Measurements from ENCODE around the gene MACROD2. TPM values are rescaled to one million over a fixed set of nuclear protein-coding genes. Genes with fewer than 3 reads are reported as not detected.

Gene MACROD2
- total and polyA plus RNA-seq, 2 of the 4 experiments (the other 2 are of a cell fraction) = not detected

DNA sequence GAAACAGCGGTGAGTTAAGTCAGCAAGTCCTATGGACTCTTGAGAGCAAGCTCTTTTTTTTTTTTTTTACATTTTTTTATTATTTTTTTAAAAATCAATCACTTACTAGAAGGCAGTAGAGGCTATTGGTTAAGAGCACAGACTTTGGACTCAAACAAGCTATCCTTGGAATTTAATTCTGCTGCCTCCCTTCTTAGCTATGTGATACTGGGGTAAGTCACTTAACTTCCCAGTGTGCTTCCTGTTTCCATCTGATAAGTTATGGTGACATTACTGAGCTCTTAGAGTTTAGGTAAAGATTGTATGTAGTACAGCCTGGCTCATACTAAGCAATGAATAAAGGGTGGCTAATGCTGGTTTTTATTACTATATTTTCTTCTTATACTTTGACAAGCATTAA lies 1112.6 kb downstream of the MACROD2 start:
- no peak overlapping the region for H3K14ac ChIP-seq (replicated peaks; ENCODE audit: low read depth, low read length)
- no peak for DNase-seq
- H3K18ac ChIP-seq (ENCODE audit: low read depth, low read length) = no peak overlapping the region
- TF ChIP-seq FOS (IDR thresholded peaks at IDR 0.05; ENCODE audit: low read depth, low read length) (no peak), CHD1 (IDR thresholded peaks at IDR 0.05; ENCODE audit: low read depth, low read length) (no peak), MAZ (IDR thresholded peaks at IDR 0.05; ENCODE audit: borderline replicate concordance, low read depth, low read length) (no peak), SMC3 (IDR thresholded peaks at IDR 0.05; ENCODE audit: low read depth, low read length) (no peak), RCOR1 (IDR thresholded peaks at IDR 0.05; ENCODE audit: insufficient replicate concordance, low read length) (no peak), MAFK (IDR thresholded peaks at IDR 0.05; ENCODE audit: low read depth, low read length) (no peak), RFX5 (IDR thresholded peaks at IDR 0.05; ENCODE audit: low read depth, low read length) (no peak), NFE2L2 (IDR thresholded peaks at IDR 0.05; ENCODE audit: low read depth, low read length) (no peak), BHLHE40 (IDR thresholded peaks at IDR 0.05; ENCODE audit: low read depth, low read length) (no peak), MXI1 (IDR thresholded peaks at IDR 0.05; ENCODE audit: borderline replicate concordance, low read depth, low read length) (no peak), RAD21 (IDR thresholded peaks at IDR 0.05; ENCODE audit: low read length) (no peak), CEBPB (IDR thresholded peaks at IDR 0.05; ENCODE audit: low read depth, low read length) (no peak), POLR2A (IDR thresholded peaks at IDR 0.05; ENCODE audit: low read depth, low read length) (no peak)
- TF ChIP-seq, protein P1, sequence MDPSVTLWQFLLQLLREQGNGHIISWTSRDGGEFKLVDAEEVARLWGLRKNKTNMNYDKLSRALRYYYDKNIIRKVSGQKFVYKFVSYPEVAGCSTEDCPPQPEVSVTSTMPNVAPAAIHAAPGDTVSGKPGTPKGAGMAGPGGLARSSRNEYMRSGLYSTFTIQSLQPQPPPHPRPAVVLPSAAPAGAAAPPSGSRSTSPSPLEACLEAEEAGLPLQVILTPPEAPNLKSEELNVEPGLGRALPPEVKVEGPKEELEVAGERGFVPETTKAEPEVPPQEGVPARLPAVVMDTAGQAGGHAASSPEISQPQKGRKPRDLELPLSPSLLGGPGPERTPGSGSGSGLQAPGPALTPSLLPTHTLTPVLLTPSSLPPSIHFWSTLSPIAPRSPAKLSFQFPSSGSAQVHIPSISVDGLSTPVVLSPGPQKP (IDR thresholded peaks at IDR 0.05; ENCODE audit: borderline replicate concordance, low read depth, low read length) = no peak
- TF ChIP-seq, protein P2, sequence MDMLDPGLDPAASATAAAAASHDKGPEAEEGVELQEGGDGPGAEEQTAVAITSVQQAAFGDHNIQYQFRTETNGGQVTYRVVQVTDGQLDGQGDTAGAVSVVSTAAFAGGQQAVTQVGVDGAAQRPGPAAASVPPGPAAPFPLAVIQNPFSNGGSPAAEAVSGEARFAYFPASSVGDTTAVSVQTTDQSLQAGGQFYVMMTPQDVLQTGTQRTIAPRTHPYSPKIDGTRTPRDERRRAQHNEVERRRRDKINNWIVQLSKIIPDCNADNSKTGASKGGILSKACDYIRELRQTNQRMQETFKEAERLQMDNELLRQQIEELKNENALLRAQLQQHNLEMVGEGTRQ (IDR thresholded peaks at IDR 0.05; ENCODE audit: low read depth, low read length) = no peak
- TF ChIP-seq, protein P3, sequence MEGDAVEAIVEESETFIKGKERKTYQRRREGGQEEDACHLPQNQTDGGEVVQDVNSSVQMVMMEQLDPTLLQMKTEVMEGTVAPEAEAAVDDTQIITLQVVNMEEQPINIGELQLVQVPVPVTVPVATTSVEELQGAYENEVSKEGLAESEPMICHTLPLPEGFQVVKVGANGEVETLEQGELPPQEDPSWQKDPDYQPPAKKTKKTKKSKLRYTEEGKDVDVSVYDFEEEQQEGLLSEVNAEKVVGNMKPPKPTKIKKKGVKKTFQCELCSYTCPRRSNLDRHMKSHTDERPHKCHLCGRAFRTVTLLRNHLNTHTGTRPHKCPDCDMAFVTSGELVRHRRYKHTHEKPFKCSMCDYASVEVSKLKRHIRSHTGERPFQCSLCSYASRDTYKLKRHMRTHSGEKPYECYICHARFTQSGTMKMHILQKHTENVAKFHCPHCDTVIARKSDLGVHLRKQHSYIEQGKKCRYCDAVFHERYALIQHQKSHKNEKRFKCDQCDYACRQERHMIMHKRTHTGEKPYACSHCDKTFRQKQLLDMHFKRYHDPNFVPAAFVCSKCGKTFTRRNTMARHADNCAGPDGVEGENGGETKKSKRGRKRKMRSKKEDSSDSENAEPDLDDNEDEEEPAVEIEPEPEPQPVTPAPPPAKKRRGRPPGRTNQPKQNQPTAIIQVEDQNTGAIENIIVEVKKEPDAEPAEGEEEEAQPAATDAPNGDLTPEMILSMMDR (conservative IDR thresholded peaks at IDR 0.05; ENCODE audit: low read depth, low read length) = no peak
- no peak overlapping the region for H2AK9ac ChIP-seq (replicated peaks; ENCODE audit: low read depth, low read length, poor library complexity)
- no peaks in the 10 kb centered on the region for H3K79me1 ChIP-seq (ENCODE audit: low read depth in 1 of 2, low read length in 2 of 2)
- peaks cover 8% of the 10 kb centered on the region for H3K9me3 ChIP-seq (ENCODE audit: control insufficient read depth, insufficient read depth, low read length)
- no peaks in the 10 kb centered on the region for H3K36me3 ChIP-seq (ENCODE audit: control insufficient read depth, insufficient read depth, low read length)
- ChIA-PET POLR2A (ENCODE audit: unreplicated experiment) (no interaction called here), CTCF (no interaction called here)
- H3K23ac ChIP-seq (ENCODE audit: low read depth, low read length) = no peak overlapping the region
- no peak overlapping the region for H2BK20ac ChIP-seq (ENCODE audit: low read depth, low read length)
- H2AK5ac ChIP-seq (ENCODE audit: low read depth, low read length) = no peak overlapping the region
- no peak overlapping the region for H4K8ac ChIP-seq (ENCODE audit: low read depth in 2 of 2, low read length in 2 of 2)
- no peak overlapping the region for H4K5ac ChIP-seq (ENCODE audit: low read depth, low read length)
- no CpG with 5 or more reads among the region's 1 CpG for WGBS, 2 experiments (ENCODE audit: extremely low coverage in 2 of 2, insufficient read length in 1 of 2)
- no peak overlapping the region for H2BK5ac ChIP-seq (ENCODE audit: low read depth, low read length, poor library complexity, severe bottlenecking)
- H2BK15ac ChIP-seq (ENCODE audit: low read depth, low read length) = no peak overlapping the region
- no peaks in the 10 kb centered on the region for H3K4me1 ChIP-seq (ENCODE audit: control insufficient read depth, insufficient read depth, low read length)
- no peak overlapping the region for H3K4me3 ChIP-seq (ENCODE audit: insufficient read depth, low read depth, low read length)
- no peak overlapping the region for H3K27ac ChIP-seq (ENCODE audit: insufficient read depth, low read length)
- intact Hi-C loops (cut with micrococcal nuclease) = no loop called here
- ATAC-seq (ENCODE audit: low read depth) = no peak
- no peak overlapping the region for H3K4ac ChIP-seq (ENCODE audit: low read depth, low read length)
- H3K9ac ChIP-seq (ENCODE audit: low read depth, low read length) = no peak overlapping the region
- no peaks in the 10 kb centered on the region for H3K27me3 ChIP-seq (ENCODE audit: control insufficient read depth, insufficient read depth, low read length)
- no peak overlapping the region for H4K91ac ChIP-seq (ENCODE audit: insufficient read depth, low read depth, low read length)
- H4K20me1 ChIP-seq (ENCODE audit: insufficient read depth, low read length) = no peaks in the 10 kb centered on the region
- no peak overlapping the region for H3K4me2 ChIP-seq (ENCODE audit: low read depth, low read length)
- H2AFZ ChIP-seq (replicated peaks; ENCODE audit: low read length, poor library complexity) = no peak overlapping the region
- H3K56ac ChIP-seq (ENCODE audit: extremely low read depth, insufficient read depth, low read length) = no peak overlapping the region
- dilution Hi-C loops (cut with HindIII; ENCODE audit: low sequenced_read_pairs, unreplicated experiment) = no loop called here
- in situ Hi-C loops (cut with MboI; ENCODE audit: low sequenced_read_pairs) = no loop called here
- H3K9me1 ChIP-seq (ENCODE audit: insufficient read depth, low read length) = no peaks in the 10 kb centered on the region
- no TSS peak for BruUV-seq (replicated peaks)
- H2BK120ac ChIP-seq (ENCODE audit: low read depth, low read length) = no peak overlapping the region

Data from IMR-90 (cell line).